Measurements from ENCODE around the gene ZSCAN30.

ZSCAN30 gene

GRCh38 chr18:35278085-35278484 is 11.9 kb downstream of the ZSCAN30 start:
- no peak for DNase-seq

DNA sequence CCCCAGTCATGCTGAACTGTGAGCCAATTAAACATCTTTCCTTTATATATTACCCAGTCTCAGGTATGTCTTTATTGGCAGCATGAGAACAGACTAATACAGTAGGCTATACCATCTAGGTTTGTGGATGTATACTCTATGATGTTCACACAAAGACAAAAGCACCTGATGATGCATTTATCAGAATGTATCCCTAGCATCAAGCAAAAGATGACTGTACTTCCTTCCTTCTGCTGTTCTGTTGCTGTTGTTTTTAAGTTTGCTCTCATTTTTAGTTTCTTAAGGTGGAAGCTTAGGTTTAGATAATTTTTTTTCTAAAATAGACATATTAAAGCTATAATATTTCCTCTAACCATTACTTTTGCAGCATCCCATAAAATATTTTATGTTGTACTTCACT is 12.4 kb downstream of the ZSCAN30 start:
- no peak for DNase-seq

DNA sequence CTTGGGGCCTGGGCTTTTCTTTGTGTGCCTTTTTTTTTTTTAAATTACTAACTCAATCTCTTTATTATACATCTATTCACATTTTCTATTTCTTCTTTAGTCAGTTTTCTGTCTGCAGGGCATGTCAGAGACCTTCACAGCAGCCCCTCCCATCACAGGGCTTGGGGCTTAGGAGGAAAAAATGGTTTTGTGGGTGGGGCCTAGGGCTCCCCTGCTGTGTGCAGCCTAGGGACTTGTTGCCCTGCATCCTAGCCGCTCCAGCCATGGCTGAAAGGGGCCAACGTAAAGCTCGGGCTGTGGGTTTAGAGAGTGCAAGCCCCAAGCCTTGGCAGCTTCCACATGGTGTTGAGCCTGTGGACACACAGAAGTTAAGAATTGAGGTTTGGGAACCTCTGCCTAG is 13.8 kb downstream of the ZSCAN30 start:
- no peak for DNase-seq

GRCh38 chr18:35271656-35272055 is 18.4 kb downstream of the ZSCAN30 start:
- DNase-seq: no peak

- DNase-seq: no peak
These were observed 21.2 kb downstream of the ZSCAN30 start for GRCh38 chr18:35268821-35269220.

GRCh38 chr18:35267809-35268208 is 22.2 kb downstream of the ZSCAN30 start:
- DNase-seq: peak; percentile 32

GRCh38 chr18:35267161-35267651 is 22.8 kb downstream of the ZSCAN30 start:
- DNase-seq: peak; percentile 80

DNA sequence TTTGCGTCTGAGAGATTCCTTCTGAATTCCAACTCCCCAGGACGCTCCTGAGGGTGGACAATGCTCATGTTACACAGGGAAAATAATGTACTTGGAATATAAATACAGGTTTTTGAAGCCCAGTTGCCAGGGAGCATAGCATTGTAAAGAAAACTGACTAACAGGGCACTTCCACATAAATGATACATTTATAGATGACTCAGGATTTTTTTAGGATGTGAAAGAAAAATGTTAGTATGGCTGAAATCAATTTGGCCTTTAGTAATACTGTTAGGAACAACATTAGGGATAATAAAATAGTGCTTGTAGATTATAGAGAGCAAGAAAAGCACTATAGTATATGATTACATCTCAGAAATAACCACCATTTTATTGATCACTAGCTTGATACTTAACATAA is 25.6 kb downstream of the ZSCAN30 start:
- no peak for DNase-seq

DNA sequence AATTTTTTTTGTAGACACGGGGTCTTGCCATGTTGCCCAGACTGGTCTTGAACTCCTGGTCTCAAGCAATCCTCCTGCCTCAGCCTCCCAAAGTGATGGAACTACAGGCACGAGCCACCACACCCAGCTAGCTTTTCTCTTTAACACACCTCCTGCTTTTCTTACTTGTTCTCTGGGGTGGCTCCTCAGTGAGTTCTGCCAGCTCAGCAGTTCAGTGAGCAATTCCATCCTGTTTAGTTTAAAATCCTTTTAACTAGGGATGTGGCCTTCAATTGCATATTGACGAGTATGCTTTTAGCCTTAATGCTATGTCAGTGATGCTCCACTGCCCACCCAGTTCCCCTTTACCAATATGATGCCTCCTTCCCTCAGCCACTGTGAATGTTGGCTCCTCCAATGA is 33.1 kb downstream of the ZSCAN30 start:
- DNase-seq: no peak

DNA sequence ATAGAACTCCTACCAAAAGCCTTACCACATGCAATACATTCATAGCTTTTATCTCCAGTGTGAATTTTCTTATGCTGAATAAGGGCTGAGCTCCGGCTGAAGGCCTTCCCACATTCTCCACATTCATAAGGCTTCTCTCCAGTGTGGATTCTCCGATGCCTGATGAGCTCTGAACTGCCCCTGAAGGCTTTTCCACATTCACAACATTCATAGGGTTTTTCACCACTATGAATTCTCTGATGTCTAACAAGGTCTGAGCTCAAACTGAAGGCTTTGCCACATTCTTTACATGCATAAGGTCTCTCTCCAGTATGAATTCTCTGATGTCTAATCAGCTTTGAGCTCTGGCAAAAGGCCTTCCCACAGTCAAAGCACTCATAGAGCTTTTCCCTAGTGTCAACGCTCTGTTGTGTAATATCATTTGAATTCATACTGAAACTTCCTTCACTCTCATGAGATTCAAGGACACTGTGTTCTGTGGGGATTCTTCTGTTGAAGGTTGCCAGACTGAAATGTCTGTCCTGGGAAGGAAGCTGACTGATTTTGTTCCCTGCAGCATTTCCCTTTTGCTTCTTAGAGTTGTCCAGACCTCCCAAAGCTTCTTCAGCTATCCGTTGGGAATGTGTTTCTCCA is 36.3 kb downstream of the ZSCAN30 start:
- DNase-seq: no peak

- DNase-seq: no peak
These were observed 37.6 kb downstream of the ZSCAN30 start for GRCh38 chr18:35252466-35252865.

DNA sequence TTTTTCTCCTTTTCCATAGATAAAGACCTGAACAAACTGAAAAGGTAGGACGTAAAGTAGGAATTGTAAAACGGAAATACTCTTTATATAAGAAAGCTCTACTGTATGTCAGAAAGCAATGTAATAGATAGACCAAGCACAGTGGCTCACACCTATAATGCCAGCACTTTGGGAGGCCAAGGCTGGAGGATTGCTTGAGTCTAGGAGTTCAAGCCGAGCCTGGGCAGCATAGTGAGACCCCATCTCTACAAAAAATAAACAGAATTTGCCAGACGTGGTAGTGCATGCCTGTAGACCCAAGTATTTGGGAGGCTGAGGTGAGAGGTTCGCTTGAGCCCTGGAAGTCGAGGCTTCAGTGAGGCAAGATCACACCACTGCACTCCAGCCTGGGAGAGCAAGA is 41.6 kb downstream of the ZSCAN30 start:
- no peak for DNase-seq

GRCh38 chr18:35247412-35248249 is 42.4 kb downstream of the ZSCAN30 start:
- no peak for DNase-seq

DNA sequence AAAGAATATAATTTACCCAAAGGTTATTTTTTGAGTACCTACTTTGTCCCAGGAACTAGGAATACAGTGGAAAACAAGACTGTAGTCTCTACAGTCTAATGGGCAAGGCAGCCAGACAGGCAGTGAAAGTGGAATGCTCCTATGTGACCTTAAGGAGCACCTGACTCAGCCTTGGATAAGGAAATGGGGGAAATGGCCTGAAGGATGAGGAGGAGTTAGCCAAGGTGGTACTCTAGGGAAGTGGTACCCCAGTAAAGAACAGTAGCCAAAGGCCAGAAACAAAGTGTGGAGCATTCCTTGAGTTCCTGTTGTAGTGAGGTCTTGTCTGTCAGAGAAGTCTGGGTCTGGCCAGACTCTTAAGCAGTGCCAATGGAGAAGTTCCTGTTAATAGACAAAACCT is 43.2 kb downstream of the ZSCAN30 start:
- no peak for DNase-seq

DNA sequence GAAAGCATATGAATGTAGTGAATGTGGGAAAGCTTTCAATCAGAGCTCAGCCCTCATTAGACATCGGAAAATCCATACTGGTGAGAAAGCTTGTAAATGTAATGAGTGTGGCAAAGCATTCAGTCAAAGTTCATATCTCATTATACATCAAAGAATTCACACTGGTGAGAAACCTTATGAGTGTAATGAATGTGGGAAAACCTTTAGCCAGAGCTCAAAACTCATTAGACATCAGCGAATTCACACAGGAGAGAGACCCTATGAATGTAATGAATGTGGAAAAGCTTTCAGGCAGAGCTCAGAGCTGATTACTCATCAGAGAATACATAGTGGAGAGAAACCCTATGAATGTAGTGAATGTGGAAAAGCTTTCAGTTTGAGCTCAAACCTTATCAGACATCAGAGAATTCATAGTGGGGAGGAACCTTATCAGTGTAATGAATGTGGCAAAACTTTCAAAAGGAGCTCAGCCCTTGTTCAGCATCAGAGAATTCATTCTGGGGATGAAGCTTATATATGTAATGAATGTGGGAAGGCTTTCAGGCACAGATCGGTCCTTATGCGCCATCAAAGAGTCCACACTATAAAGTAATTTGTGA is 44.2 kb downstream of the ZSCAN30 start:
- DNase-seq: no peak

DNA sequence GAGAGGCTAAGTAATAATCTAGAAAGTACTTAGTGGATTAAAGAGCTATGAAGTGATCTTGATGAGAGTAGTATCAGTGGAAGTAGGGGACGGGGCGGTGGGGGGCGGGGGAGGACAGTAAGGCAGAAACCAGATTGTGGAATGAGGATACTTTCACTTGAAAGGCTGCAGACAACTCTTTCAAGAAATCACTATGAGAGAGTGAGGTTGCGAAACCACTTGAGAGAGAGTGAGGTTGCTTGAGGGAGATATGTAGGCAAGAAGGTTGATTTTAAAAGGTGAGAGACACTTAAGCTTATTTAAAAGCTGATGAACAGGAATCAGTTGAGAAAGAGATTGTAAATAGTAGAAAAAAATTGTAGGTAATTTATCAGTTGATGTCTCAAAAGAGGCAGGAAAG is 45.4 kb downstream of the ZSCAN30 start:
- no peak for DNase-seq

DNA sequence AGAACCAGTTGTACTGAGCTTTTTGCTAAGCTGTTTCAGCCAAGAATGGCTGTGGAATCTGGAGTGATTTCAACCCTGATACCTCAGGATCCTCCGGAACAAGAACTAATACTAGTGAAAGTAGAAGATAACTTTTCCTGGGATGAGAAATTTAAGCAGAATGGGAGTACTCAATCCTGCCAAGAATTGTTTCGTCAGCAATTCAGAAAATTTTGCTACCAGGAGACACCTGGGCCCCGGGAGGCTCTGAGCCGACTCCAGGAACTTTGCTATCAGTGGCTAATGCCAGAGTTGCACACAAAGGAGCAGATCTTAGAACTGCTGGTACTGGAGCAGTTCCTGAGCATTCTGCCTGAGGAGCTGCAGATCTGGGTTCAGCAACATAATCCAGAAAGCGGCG is 47.6 kb downstream of the ZSCAN30 start:
- DNase-seq: no peak

DNA sequence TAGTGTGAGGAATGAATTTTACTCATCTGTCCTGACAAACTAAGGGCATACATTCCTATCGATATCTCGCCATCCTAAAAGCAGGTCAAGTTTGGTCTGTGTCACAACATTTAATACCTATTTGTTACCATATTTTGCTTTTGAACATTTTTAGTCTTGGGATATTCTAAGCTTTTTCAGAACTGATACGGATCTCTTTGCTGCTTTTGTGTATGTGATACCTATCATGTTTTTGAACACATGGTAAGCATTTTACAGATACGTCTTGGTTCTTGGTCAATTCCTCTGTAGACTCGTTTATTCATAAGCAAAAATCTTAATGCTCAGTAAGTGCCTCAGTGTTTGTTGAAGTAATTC is 48.6 kb downstream of the ZSCAN30 start:
- no peak for DNase-seq

GRCh38 chr18:35240664-35241447 is 49.2 kb downstream of the ZSCAN30 start, which contains the start of gene ZNF397:
ZNF397 (plus strand) TSS chr18:35241034; CDS start chr18:35242471, 1,437 bp downstream.
- peak; percentile 96 for DNase-seq

GRCh38 chr18:35239314-35239713 is 50.7 kb downstream of the ZSCAN30 start:
- DNase-seq: no peak

- no peak for DNase-seq
These were observed 53.3 kb downstream of the ZSCAN30 start for GRCh38 chr18:35236571-35237363.

DNA sequence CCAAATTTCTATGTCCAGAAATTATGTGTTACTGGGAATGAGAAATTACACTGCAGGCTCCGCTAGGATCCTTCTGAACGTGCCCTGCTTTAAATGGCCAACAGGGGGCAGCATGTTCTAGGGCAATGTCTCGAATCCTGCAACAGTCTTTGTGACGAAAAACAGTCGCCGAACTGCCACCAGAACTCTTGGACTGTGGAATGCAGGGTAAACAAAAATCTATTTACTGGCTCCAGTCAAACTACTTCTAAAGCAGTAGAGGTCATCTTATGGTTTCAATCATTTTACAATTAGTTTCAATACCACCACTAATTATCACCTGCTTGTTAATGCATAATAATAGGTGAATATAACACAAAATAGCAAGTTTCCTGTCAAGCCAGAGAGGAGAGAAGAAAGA is 59.0 kb downstream of the ZSCAN30 start:
- peak; percentile 87 for DNase-seq

All from CD4-positive, alpha-beta T cell treated with Interleukin-17A for 1 hour (primary cell).